ENCODE data around the gene IL3.
A peak's percentile ranks its signal among the peaks of the same experiment; 100 is the strongest.

Gene IL3

GRCh38 chr5:132056610-132057497 is 3.6 kb upstream of the IL3 start:
- in situ Hi-C loops (cut with MboI; ENCODE audit: low sequenced_read_pairs), result no loop called here
- H3K4me1 ChIP-seq, result no peaks in the 10 kb centered on the region
- peak in 1 of 2 experiments; percentile 6 for DNase-seq (ENCODE audit: low spot score in 2 of 2)

GRCh38 chr5:132057498-132058255 is 2.8 kb upstream of the IL3 start:
- no peaks in the 10 kb centered on the region for H3K36me3 ChIP-seq (replicated peaks)
- in situ Hi-C loops (cut with MboI; ENCODE audit: low sequenced_read_pairs), result no loop called here
- no peaks in the 10 kb centered on the region for H3K27me3 ChIP-seq (ENCODE audit: low read depth)
- peak in 1 of 2 experiments; percentile 2 for DNase-seq (ENCODE audit: low spot score in 2 of 2)
- H3K4me3 ChIP-seq, result no peak overlapping the region
- H3K4me1 ChIP-seq, result no peaks in the 10 kb centered on the region
- no peaks in the 10 kb centered on the region for H3K9me3 ChIP-seq

More at GRCh38 chr5:132056610-132057497, 3.6 kb upstream of the IL3 start:
- Histone ChIP-seq H3K4me3 (no peak overlapping the region), H3K27me3 (ENCODE audit: low read depth) (no peaks in the 10 kb centered on the region), H3K9me3 (no peaks in the 10 kb centered on the region), H3K36me3 (replicated peaks) (no peaks in the 10 kb centered on the region)

- Histone ChIP-seq H3K9me3 (no peaks in the 10 kb centered on the region), H3K4me3 (no peak overlapping the region), H3K27me3 (ENCODE audit: low read depth) (no peaks in the 10 kb centered on the region), H3K36me3 (replicated peaks) (no peaks in the 10 kb centered on the region), H3K4me1 (no peaks in the 10 kb centered on the region)
- DNase-seq (ENCODE audit: low spot score in 2 of 2), result peak in 1 of 2 experiments; percentile 3
- in situ Hi-C loops (cut with MboI; ENCODE audit: low sequenced_read_pairs), result no loop called here
These were observed 1.8 kb upstream of the IL3 start for GRCh38 chr5:132058646-132059042.

GRCh38 chr5:132059043-132059695 is 1.3 kb upstream of the IL3 start:
- H3K27me3 ChIP-seq (ENCODE audit: low read depth), result no peaks in the 10 kb centered on the region
- H3K4me3 ChIP-seq, result no peak overlapping the region
- no peaks in the 10 kb centered on the region for H3K36me3 ChIP-seq (replicated peaks)
- DNase-seq (ENCODE audit: low spot score in 2 of 2), result no peak
- in situ Hi-C loops (cut with MboI; ENCODE audit: low sequenced_read_pairs), result no loop called here
- H3K9me3 ChIP-seq, result no peaks in the 10 kb centered on the region
- H3K4me1 ChIP-seq, result no peaks in the 10 kb centered on the region

- Histone ChIP-seq H3K4me3 (no peak overlapping the region), H3K4me1 (no peaks in the 10 kb centered on the region), H3K27me3 (ENCODE audit: low read depth) (no peaks in the 10 kb centered on the region), H3K36me3 (replicated peaks) (no peaks in the 10 kb centered on the region), H3K9me3 (no peaks in the 10 kb centered on the region)
- in situ Hi-C loops (cut with MboI; ENCODE audit: low sequenced_read_pairs), result no loop called here
- peak in 1 of 2 experiments; percentile 6 for DNase-seq (ENCODE audit: low spot score in 2 of 2)
These were observed 557 bp upstream of the IL3 start for GRCh38 chr5:132059696-132060500.

GRCh38 chr5:132063090-132063911 is 2.8 kb downstream of the IL3 start:
- Histone ChIP-seq H3K4me3 (no peak overlapping the region), H3K9me3 (no peaks in the 10 kb centered on the region), H3K4me1 (no peaks in the 10 kb centered on the region), H3K36me3 (replicated peaks) (no peaks in the 10 kb centered on the region), H3K27me3 (ENCODE audit: low read depth) (no peaks in the 10 kb centered on the region)
- peak; percentile 29 to 88 for DNase-seq (ENCODE audit: low spot score in 2 of 2)
- in situ Hi-C loops (cut with MboI; ENCODE audit: low sequenced_read_pairs), result no loop called here

- Histone ChIP-seq H3K4me3 (no peak overlapping the region), H3K27me3 (ENCODE audit: low read depth) (no peaks in the 10 kb centered on the region), H3K4me1 (no peaks in the 10 kb centered on the region), H3K36me3 (replicated peaks) (no peaks in the 10 kb centered on the region), H3K9me3 (no peaks in the 10 kb centered on the region)
- in situ Hi-C loops (cut with MboI; ENCODE audit: low sequenced_read_pairs), result no loop called here
- DNase-seq (ENCODE audit: low spot score in 2 of 2), result no peak
These were observed 3.7 kb downstream of the IL3 start for GRCh38 chr5:132064140-132064539.

- DNase-seq (ENCODE audit: low spot score in 2 of 2), result peak; percentile 26 to 87
- no peaks in the 10 kb centered on the region for H3K27me3 ChIP-seq (ENCODE audit: low read depth)
- no peaks in the 10 kb centered on the region for H3K4me1 ChIP-seq
- H3K9me3 ChIP-seq, result no peaks in the 10 kb centered on the region
- no peaks in the 10 kb centered on the region for H3K36me3 ChIP-seq (replicated peaks)
- H3K4me3 ChIP-seq, result no peak overlapping the region
- in situ Hi-C loops (cut with MboI; ENCODE audit: low sequenced_read_pairs), result no loop called here
These were observed 4.4 kb downstream of the IL3 start for GRCh38 chr5:132064738-132065331.

GRCh38 chr5:132065351-132065937 is 5.0 kb downstream of the IL3 start:
- H3K4me1 ChIP-seq, result no peaks in the 10 kb centered on the region
- no peaks in the 10 kb centered on the region for H3K27me3 ChIP-seq (ENCODE audit: low read depth)
- H3K9me3 ChIP-seq, result no peaks in the 10 kb centered on the region
- DNase-seq (ENCODE audit: low spot score in 2 of 2), result peak in 1 of 2 experiments; percentile 66
- H3K36me3 ChIP-seq (replicated peaks), result no peaks in the 10 kb centered on the region
- in situ Hi-C loops (cut with MboI; ENCODE audit: low sequenced_read_pairs), result no loop called here
- H3K4me3 ChIP-seq, result no peak overlapping the region

- H3K4me3 ChIP-seq, result no peak overlapping the region
- DNase-seq (ENCODE audit: low spot score in 2 of 2), result no peak
- in situ Hi-C loops (cut with MboI; ENCODE audit: low sequenced_read_pairs), result no loop called here
- no peaks in the 10 kb centered on the region for H3K36me3 ChIP-seq (replicated peaks)
- H3K27me3 ChIP-seq (ENCODE audit: low read depth), result no peaks in the 10 kb centered on the region
- no peaks in the 10 kb centered on the region for H3K4me1 ChIP-seq
- H3K9me3 ChIP-seq, result no peaks in the 10 kb centered on the region
These were observed 5.7 kb downstream of the IL3 start for GRCh38 chr5:132065951-132066701.

- no peaks in the 10 kb centered on the region for H3K4me1 ChIP-seq
- no peak overlapping the region for H3K4me3 ChIP-seq
- in situ Hi-C loops (cut with MboI; ENCODE audit: low sequenced_read_pairs), result no loop called here
- DNase-seq (ENCODE audit: low spot score in 2 of 2), result no peak
- H3K36me3 ChIP-seq (replicated peaks), result no peaks in the 10 kb centered on the region
- no peaks in the 10 kb centered on the region for H3K9me3 ChIP-seq
- no peaks in the 10 kb centered on the region for H3K27me3 ChIP-seq (ENCODE audit: low read depth)
These were observed 6.4 kb downstream of the IL3 start for GRCh38 chr5:132066871-132067270.
